ENCODE data around the gene PTBP3. TPM values are rescaled to one million over a fixed set of nuclear protein-coding genes. Genes with fewer than 3 reads are reported as not detected.

The PTBP3 gene
- total RNA-seq, 2 donors from 2014 or later = 83.3 to 94.8 TPM

DNA sequence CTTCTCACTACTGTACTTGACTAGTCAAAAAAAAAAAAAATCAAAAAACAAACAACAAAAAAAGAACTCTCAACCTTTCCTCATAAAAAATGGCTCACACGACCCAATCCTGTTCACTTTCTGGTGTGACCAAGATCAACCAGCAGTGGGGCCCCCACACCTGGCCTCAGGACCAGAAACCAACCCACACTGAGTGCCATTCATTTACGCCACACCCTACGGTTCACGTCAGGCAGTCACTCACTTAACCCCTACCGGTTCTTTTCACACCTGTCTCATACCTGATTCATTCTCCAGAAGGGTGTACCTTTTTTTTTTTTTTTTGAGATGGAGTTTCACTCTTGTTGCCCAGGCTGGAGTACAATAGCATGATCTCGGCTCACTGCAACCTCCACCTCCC, 164.1 kb downstream of the PTBP3 start:
- Histone ChIP-seq H3K4me1 (ENCODE audit: control insufficient read depth, insufficient read depth, low read length) (no peaks in the 10 kb centered on the region), H3K9me3 (ENCODE audit: control insufficient read depth, low read length) (no peaks in the 10 kb centered on the region), H3K27ac (ENCODE audit: low read depth, low read length) (no peak overlapping the region), H3K36me3 (ENCODE audit: control insufficient read depth, insufficient read depth, low read length) (no peaks in the 10 kb centered on the region), H3K4me3 (ENCODE audit: low read length) (no peak overlapping the region), H3K27me3 (ENCODE audit: control insufficient read depth, insufficient read depth, low read length, poor library complexity, severe bottlenecking) (peaks cover 11% of the 10 kb centered on the region), H3K9ac (ENCODE audit: extremely low read depth, low read length, poor library complexity, severe bottlenecking) (no peak overlapping the region)
- Mint-ChIP-seq H3K27me3 (ENCODE audit: insufficient read depth) (peaks cover 15% of the 10 kb centered on the region), H3K36me3 (ENCODE audit: low read depth) (no peaks in the 10 kb centered on the region), H3K27ac (no peak overlapping the region), H3K9me3 (no peaks in the 10 kb centered on the region), H3K4me3 (no peak overlapping the region), H3K4me1 (peaks cover 14% of the 10 kb centered on the region)
- DNase-seq = no peak
- no peak for TF ChIP-seq CTCF (conservative IDR thresholded peaks at IDR 0.05)
- WGBS, 2 experiments (ENCODE audit: insufficient coverage in 1 of 2, insufficient read length in 1 of 2) = 95% methylated on average over 6 of the region's 6 CpGs; no CpG with 5 or more reads in 1 of the 2 experiments

DNA sequence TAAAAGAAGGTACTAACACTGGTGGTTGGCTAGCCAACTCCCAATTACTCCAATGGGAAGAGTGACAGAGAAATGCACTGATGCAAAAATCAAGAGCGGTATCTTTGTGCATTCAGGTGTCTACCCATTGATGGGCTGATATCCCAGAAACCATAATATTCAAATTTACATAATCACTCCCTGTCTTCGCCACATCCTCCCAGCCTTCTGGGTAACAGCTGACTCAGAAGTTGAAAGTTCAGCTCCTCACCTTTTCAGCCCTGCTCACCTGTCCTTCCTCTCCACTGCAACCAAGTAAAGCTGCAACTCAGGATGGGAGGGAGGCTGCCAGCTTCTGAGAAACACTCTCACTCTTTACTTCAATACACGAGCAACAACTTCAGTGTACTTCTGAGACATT, 165.2 kb downstream of the PTBP3 start:
- no peak for DNase-seq
- H3K4me3 Mint-ChIP-seq = no peak overlapping the region
- H3K27me3 Mint-ChIP-seq (ENCODE audit: insufficient read depth) = peaks cover 4% of the 10 kb centered on the region
- no peaks in the 10 kb centered on the region for H3K4me1 ChIP-seq (ENCODE audit: control insufficient read depth, insufficient read depth, low read length)
- H3K9me3 Mint-ChIP-seq = no peaks in the 10 kb centered on the region
- no peak overlapping the region for H3K27ac ChIP-seq (ENCODE audit: low read depth, low read length)
- WGBS, 2 experiments (ENCODE audit: insufficient coverage in 1 of 2, insufficient read length in 1 of 2) = 94 to 100% methylated on average over 2 to 3 of the region's 3 CpGs
- H3K27ac Mint-ChIP-seq = no peak overlapping the region
- H3K9ac ChIP-seq (ENCODE audit: extremely low read depth, low read length, poor library complexity, severe bottlenecking) = no peak overlapping the region
- no peak overlapping the region for H3K4me3 ChIP-seq (ENCODE audit: low read length)
- no peaks in the 10 kb centered on the region for H3K36me3 Mint-ChIP-seq (ENCODE audit: low read depth)
- H3K9me3 ChIP-seq (ENCODE audit: control insufficient read depth, low read length) = no peaks in the 10 kb centered on the region
- peaks cover 9% of the 10 kb centered on the region for H3K4me1 Mint-ChIP-seq
- no peaks in the 10 kb centered on the region for H3K36me3 ChIP-seq (ENCODE audit: control insufficient read depth, insufficient read depth, low read length)
- no peaks in the 10 kb centered on the region for H3K27me3 ChIP-seq (ENCODE audit: control insufficient read depth, insufficient read depth, low read length, poor library complexity, severe bottlenecking)
- no peak for TF ChIP-seq CTCF (conservative IDR thresholded peaks at IDR 0.05)

Other genes starting within 250 kb of the PTBP3 start
- 10 to 100 TPM in 1 of 2 donors, 1 to 10 TPM in 1; 7.7 to 10.4 TPM for gene SUSD1, start 158.3 kb downstream of the PTBP3 start, total RNA-seq
- gene HSDL2, start 46.5 kb upstream of the PTBP3 start, total RNA-seq = 10 to 100 TPM; 22.5 to 29.1 TPM
- gene KIAA1958, start 153.2 kb upstream of the PTBP3 start, total RNA-seq = 10 to 100 TPM; 44.6 to 50.9 TPM